Dedifferentiated amniotic fluid mesenchymal stem cell (primary cell): Measurements from ENCODE around the gene FRRS1.
A peak's percentile ranks its signal among the peaks of the same experiment; 100 is the strongest.
"Not testable (repeated sequence)": the region's sequence is repeated elsewhere in the genome, so short reads cannot be mapped to it uniquely, and the experiment has no call there.

Experiments
- DNase-seq: peaks from one replicate; pipeline ENCODE4 v3.0.0-alpha.2; 2016; ENCODE audit errors: extremely low spot score

Gene FRRS1

GRCh38 chr1:99766378-99766800, at the start of gene FRRS1:
Gene FRRS1, minus strand, starts transcription at chr1:99766635. Its CDS starts 17,867 bp downstream, at chr1:99748768.
- peak; percentile 77 for DNase-seq

DNA sequence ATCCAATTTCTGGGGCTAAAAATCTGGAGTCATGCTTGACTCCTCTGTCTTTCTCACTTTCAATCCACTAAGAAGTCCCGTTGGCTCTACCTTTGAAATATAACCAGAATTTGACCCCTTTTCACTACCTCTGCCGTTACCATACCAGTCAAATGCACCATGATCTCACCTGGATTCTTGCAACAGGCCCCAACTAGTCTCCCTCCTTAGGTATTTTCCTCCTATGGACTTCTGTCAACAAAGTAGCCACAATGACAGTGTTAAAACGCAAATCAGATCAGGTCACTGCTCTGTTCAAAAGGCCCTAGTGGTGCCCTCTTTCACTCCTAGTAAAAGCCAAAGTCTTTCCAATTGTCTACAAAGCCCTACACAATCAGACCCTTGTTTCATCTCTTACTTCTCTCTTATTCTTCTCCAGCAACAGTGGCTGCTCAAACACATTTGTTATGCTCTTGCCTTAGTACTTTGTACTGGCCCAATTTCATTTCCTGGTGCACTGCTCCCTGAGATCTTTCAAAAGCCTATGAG, 48.0 kb upstream of the FRRS1 start:
- no peak for DNase-seq

DNA sequence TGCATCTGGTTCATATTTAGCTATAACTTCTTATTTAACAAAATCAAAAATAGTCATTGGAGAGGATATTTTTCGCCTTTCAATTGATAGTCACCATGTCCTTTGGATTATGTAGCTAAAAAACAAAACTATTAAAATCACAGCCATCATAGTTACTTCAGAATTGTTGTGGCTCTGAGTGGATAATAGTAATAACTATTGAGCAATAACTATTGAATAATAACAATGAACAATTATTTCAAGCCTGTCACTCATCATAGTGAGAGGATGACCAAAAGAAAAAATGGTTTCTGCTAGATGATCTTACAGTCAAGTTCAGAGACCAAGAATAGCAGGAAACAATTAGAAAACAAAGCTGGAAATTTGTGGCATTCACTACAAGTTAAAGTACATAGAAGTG, 45.3 kb upstream of the FRRS1 start:
- no peak for DNase-seq

DNA sequence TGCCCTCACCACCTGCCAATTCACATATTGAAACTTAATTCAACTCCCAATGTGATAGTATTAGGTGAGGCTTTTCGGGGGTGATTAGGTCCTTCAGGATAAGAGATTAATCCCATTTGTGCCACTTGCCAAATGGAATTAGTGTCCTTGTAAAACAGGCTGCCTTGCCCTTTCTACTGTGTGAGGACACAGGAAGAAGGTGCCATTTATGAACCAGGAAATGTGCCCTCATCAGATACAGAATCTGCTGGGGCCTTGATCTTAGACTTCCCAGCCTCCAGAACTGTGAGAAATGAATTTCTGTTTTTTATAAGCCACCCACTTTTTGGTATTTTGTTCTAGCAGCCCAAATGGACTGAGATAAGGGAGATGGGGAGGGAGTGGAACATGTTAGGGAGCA, 44.6 kb upstream of the FRRS1 start:
- no peak for DNase-seq

GRCh38 chr1:99808391-99809115, 42.1 kb upstream of the FRRS1 start:
- DNase-seq = peak; percentile 94

DNA sequence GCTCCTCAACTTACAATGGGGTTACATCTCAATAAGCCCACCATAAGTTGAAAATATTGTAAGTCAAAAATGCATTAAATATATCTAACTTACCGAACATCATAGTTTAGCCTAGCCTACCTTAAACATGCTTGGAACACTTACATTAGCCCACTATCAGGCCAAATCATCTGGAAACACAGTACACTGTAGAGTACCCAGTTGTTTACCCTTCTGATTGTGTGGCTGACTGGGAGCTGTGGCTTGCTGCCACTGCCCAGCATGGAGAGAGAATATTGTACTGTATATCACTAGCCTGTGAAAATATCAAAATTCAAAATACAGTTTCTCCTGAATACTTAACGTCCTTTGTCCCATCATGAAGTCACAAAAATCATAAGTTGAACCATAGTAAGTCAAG, 40.4 kb upstream of the FRRS1 start:
- no peak for DNase-seq

GRCh38 chr1:99801584-99801983, 35.1 kb upstream of the FRRS1 start:
- no peak for DNase-seq

GRCh38 chr1:99793861-99794260, 27.4 kb upstream of the FRRS1 start:
- not testable (repeated sequence) for DNase-seq

DNA sequence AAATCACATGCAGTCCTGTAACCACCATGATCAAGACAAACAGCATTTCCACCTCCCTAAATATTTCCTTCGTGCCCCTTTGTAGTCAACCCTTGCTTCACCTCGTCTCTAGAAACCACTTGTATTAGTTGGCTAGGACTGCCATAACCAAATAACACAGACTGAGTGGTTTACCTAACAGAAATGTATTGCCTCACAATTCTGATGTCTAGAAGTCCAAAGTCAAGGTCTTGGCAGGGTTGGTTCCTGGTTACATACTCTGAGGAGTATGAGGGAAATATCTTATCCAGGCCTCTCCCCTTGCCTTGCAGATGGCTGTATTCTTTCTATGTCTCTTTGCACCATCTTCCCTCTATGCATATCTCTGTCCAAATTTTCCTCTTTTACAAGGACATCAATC, 23.3 kb upstream of the FRRS1 start:
- DNase-seq = no peak

DNA sequence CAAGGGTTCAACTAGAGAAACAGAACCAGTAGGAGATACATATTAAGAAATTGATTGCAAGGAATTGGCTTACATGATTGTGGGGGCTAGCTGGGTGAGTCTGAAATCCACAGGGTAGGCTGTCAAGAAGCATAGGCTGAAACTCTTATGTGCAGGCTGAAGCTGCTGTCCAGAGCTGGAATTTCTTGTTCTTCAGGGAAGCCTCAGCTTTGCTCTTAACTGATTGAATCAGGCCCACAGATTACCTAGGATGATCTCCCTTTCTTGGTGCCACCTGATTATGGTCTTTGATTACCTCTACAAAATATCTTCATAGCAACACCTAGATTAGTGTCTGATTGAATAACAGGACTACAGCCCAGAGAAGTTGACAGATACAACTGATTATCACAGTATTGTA, 22.5 kb upstream of the FRRS1 start:
- no peak for DNase-seq

DNA sequence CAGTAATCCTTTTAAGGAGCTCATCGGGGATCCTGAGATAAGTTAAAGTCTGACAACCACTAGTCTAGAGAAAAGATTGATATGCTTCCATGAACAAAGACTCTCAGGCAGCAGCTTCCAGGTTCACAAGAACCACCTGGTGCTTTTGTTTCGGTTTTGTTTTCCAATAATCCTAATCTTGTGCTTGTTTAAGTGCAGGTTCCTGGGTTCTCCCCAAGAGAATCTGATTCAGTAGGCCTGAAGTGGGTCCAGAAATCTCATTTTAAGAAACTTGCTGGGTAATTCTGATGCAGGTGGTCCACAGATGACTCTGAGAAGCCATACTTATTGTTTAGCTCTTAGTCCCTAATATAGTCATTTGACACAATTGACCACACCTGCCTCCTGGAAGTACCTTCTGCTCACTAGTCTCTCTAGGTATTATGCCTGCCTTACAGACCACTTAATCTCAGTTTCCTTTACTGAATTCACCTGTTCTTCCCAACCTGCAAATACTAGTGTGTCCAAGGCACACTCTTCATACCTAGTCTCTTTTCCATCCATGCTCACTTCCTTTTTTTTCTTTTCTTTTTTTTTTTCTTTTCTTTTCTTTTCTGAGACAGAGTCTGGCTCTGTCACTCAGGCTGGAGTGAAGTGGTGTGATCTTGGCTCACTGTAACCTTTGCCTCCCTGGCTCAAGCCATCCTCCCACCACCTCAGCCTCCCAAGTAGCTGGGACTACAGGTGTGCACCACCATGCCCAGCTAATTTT, 20.5 kb upstream of the FRRS1 start:
- no peak for DNase-seq

GRCh38 chr1:99784809-99785255, 18.4 kb upstream of the FRRS1 start:
- DNase-seq = no peak

DNA sequence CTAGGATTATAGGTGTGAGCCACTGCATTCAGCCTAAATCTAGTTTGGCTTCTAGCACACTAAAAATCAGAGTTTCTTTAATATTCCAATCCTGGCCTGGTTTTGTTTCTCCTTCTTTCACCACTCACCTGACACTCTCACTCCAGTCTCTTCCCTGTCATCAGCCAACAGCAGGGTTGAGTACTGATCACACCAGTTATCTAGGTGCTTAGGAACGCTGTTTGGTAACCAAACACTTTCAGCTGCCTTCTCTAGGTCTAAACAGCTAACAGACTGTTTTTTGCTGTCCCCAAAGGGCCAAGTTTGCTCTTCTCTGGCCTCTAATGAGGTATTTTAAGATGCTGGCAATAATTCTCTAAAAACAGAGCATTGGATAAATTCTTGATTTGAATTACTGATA, 17.7 kb upstream of the FRRS1 start:
- no peak for DNase-seq

DNA sequence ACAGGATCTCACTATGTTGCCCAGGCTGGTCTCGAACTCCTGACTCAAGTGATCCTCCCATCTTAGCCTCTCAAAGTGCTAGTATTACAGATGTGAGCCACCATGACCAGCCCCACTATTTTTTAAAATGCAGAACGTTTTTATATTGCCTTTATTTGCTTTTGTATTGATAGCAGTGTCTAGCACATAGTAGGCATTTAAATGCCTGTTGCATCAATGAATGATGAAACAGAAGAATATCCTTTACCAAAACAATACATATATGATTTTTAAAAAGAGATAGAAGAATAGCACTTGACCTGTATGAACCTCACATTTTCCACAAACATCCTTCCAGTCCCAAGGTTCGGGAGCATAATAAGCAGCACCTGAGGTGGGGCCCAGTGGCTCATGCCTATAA, 16.5 kb upstream of the FRRS1 start:
- DNase-seq = no peak

- DNase-seq = no peak
Measured at GRCh38 chr1:99782397-99782796, 16.0 kb upstream of the FRRS1 start.

DNA sequence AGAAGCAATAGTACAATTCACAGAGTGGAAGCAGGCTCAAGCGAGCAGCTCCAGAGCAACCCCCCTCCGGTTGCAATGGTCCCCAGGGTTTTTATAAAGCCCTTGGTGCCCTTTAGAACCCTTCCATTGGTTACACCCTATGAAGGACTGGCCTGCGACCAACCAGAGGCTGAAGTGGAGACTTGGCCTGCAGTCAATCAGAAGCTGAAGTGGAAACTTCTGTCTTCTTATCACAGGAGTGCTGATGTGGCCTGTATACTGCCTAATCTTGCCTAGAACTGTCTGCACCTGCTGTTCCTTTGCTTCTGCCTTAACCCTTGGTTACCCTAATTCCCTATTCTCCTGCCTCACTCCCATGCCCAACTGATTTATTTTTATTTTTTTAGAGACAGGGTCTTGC, 15.4 kb upstream of the FRRS1 start:
- DNase-seq = no peak

GRCh38 chr1:99777752-99778151, 11.3 kb upstream of the FRRS1 start:
- no peak for DNase-seq

DNA sequence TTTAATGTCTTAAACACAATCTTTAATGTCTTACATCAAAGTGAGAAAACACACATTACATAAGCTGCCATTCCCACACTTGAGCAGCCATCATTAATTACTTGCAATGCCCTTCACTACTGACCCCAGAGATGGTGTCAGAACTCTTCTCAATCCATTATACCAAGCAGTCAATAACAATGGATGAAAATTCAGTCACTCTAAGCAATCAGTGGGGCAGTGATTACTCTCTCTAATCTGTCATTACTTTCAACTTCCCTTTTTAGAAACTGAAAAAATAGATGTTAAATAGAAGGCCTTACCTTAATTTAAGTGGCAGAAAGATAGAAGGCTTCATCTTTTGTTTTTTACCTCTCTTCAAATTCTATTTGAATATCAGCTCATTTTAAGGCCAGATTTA, 9.7 kb upstream of the FRRS1 start:
- DNase-seq = no peak

GRCh38 chr1:99772809-99773208, 6.4 kb upstream of the FRRS1 start:
- DNase-seq = no peak

DNA sequence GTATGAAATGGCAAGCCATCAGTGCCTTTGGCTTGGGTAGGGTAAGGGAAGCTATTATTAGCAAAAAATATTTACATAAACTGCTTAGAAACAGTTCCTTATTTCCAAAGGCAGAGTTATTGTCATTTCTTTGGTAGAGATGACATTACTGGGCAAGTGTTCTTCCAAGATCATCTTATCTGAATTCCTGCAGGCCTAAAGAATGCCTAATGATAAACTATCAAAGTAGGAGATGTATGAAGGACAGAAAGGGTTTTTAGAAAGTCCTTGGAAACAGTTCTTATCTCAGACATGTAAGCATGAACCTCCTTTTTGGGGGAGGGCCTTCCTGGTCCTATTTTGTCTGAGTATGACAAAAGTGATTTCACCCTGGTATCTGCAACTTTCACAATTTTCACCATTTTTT, 5.1 kb upstream of the FRRS1 start:
- DNase-seq = no peak

DNA sequence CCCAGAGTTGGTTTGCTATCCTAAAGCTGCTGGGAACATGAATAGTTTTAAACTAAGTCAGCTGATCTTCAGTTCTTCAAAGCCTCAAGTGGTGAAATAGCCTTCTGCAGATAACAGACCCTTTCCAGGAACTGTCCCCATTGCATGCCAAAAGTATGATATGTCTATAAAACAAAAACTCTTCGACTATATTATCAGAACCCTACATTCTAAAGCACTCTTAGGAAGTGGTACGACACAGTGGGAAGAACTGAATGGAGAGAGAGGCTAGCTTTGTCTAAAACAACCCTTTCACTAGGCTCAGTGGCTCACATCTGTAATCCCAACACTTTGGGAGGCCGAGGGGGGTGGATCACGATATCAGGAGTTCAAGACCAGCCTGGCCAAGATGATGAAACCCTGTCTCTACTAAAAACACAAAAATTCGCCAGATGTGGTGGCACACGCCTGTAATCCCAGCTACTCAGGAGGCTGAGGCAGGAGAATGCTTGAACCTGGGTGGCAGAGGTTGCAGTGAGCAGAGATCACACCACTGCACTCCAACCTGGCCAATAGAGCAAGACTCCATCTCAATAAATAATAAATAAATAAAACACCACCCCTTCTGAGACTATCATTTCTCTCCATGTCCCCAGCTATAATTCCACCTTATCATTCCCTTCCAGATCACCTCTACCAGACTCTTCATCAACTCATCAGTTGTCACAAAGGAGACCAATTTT, 2.2 kb upstream of the FRRS1 start:
- DNase-seq = no peak

GRCh38 chr1:99768104-99768503, 1.7 kb upstream of the FRRS1 start:
- DNase-seq = no peak
